Measurements from ENCODE around the gene ZFYVE19. TPM values are rescaled to one million over a fixed set of nuclear protein-coding genes. Genes with fewer than 3 reads are reported as not detected.

Gene ZFYVE19
- total RNA-seq, 4 donors from 2014 or later: 13.3 to 25.5 (median 19.7) TPM

DNA sequence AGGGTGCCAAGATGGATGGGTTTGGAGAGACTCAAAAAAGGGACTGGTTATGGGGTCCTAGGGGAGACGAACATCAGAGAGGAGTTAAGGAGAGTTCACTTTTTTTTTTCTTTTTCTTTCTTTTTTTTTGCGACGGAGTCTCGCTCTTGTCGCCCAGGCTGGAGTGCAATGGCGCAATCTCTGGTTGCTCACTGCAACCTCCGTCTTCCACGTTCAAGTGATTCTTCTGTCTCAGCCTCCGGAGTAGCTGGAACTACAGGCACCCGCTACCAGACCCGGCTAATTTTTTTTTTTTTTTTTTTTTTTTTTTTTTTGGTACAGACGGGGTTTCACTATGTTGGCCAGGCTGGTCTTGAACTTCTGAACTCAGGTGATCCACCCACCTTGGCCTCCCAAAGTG lies 38.1 kb downstream of the ZFYVE19 start:
- peak overlapping the region in 1 of 2 donors; percentile 53 for H3K4me3 ChIP-seq
- no peaks in the 10 kb centered on the region for H3K36me3 ChIP-seq
- TF ChIP-seq POLR2A (IDR thresholded peaks at IDR 0.05) (no peak), EP300 (IDR thresholded peaks at IDR 0.05) (no peak), POLR2AphosphoS5 (IDR thresholded peaks at IDR 0.05) (no peak)
- TF ChIP-seq, protein P1, sequence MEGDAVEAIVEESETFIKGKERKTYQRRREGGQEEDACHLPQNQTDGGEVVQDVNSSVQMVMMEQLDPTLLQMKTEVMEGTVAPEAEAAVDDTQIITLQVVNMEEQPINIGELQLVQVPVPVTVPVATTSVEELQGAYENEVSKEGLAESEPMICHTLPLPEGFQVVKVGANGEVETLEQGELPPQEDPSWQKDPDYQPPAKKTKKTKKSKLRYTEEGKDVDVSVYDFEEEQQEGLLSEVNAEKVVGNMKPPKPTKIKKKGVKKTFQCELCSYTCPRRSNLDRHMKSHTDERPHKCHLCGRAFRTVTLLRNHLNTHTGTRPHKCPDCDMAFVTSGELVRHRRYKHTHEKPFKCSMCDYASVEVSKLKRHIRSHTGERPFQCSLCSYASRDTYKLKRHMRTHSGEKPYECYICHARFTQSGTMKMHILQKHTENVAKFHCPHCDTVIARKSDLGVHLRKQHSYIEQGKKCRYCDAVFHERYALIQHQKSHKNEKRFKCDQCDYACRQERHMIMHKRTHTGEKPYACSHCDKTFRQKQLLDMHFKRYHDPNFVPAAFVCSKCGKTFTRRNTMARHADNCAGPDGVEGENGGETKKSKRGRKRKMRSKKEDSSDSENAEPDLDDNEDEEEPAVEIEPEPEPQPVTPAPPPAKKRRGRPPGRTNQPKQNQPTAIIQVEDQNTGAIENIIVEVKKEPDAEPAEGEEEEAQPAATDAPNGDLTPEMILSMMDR (IDR thresholded peaks at IDR 0.05): no peak
- H3K9me3 ChIP-seq: no peaks in the 10 kb centered on the region
- WGBS, 2 donors (ENCODE audit: low coverage in 1 of 2): 44 to 49% methylated on average over 5 to 11 of the region's 12 CpGs
- H3K4me1 ChIP-seq: peaks cover 4 to 20% (median 11%) of the 10 kb centered on the region in 3 donors
- no peak for ATAC-seq
- H3K27me3 ChIP-seq: peaks cover 58% of the 10 kb centered on the region
- no peak overlapping the region for H3K27ac ChIP-seq

DNA sequence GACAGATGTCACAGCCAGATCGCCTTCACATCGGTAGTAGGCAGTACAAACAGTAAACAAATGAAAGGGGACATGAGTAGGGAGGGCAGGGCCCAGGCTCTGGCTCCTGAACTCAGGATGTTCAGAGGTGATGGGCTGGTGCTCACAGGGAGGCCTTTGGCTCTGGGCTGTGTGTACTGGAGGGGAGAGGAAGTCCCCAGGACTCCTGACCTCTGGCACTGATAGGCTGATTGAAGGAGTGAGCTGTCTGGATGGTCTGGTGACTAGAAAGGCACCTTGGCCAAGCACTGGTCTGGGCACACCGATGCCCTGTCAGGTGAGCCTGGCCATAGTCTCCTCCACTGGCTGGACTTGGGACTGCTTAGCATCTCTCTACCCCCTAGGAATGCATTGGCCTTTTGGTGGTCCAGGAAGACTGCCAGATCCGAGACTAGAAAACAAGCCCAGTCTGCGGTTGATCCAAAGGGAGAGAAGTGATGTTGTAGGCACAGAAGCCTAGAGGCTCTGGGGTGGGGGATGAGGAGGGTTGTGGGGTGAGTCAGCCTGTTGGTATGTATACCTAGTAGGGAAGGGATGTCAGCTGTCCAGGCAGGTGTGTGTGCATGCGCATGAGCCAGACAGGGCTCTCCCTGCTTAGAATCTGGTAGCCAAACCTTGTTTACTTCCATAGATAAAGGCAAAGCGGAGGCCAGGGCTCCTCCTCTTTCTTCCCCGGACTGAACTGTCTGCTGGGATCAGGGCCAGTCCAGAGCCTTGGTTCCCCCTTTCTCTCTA lies 38.8 kb downstream of the ZFYVE19 start:
- 67 to 93% methylated on average over 3 of the region's 8 CpGs for WGBS, 2 donors (ENCODE audit: low coverage in 1 of 2)
- TF ChIP-seq POLR2AphosphoS5 (IDR thresholded peaks at IDR 0.05): no peak
- no peak for TF ChIP-seq EP300 (IDR thresholded peaks at IDR 0.05)
- no peak for TF ChIP-seq POLR2A (IDR thresholded peaks at IDR 0.05)
- TF ChIP-seq, protein P1 (IDR thresholded peaks at IDR 0.05): no peak
- Histone ChIP-seq H3K4me1 (peaks cover 4 to 20% (median 11%) of the 10 kb centered on the region in 3 donors), H3K27me3 (peaks cover 58% of the 10 kb centered on the region), H3K4me3 (no peak overlapping the region), H3K9me3 (no peaks in the 10 kb centered on the region), H3K27ac (no peak overlapping the region), H3K36me3 (no peaks in the 10 kb centered on the region)
- ATAC-seq: no peak

DNA sequence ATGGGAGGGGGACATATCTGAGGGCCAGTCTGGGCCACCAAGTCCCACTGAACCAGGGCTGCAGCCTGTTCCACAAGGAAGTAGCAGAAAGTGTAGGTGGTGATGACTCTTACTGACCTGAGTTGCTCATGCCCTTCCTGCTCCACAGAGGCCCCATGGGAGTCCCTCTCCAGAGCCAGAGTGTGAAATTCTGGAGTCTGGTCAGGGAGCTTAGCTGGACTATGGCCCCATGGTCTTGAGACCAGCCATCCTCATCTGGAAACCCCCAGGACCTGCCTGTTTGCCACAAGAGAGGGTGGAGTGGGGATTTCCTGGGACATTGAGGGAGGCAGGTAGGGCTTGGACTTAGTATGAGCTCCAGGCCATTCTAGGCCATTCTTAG lies 39.9 kb downstream of the ZFYVE19 start:
- Histone ChIP-seq H3K27ac (no peak overlapping the region), H3K4me3 (no peak overlapping the region), H3K9me3 (no peaks in the 10 kb centered on the region), H3K4me1 (peaks cover 4 to 20% (median 11%) of the 10 kb centered on the region in 3 donors), H3K36me3 (no peaks in the 10 kb centered on the region), H3K27me3 (peaks cover 57% of the 10 kb centered on the region)
- no peak for ATAC-seq
- TF ChIP-seq POLR2AphosphoS5 (IDR thresholded peaks at IDR 0.05) (no peak), POLR2A (IDR thresholded peaks at IDR 0.05) (no peak), EP300 (IDR thresholded peaks at IDR 0.05) (no peak)
- TF ChIP-seq, protein P1 (IDR thresholded peaks at IDR 0.05): no peak

DNA sequence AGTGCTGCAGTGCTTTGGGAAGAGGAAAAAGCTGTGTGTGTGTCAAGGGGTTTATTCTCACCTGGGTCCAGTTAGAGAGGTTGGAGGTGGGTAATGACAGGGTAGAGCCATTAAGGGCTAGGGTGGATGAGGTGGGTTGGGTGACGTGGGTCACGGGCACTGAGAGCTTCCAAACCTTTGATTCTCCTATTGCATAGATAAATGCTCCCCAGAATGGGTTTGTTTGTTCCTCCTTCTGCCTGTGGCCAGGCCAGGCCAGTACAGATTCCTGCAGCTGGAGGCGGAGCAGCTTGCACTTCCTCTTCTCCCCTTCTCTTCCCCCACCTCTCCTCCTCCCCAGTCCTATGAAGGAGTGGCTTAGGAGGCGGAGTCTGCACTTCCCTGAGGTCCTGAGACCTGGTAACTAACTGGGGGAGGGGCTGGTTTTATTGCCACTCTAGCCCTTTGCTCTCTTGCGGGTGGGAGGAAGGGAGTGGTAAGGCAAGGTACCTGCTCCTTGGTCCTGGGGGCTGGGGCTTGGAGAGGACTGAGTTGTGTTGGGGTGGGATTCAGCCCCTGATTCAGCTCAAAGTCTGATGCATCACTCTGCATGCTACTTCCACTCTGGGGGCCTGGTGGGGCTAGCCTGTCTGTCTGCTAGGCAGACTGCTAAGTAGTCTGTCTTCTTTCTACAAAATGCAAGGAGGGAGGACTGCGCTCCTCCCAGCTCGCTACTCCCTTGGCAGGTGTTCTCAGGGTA lies 40.5 kb downstream of the ZFYVE19 start:
- no peak overlapping the region for H3K27ac ChIP-seq

More for the DNA sequence above, 40.5 kb downstream of the ZFYVE19 start:
- H3K36me3 ChIP-seq: no peaks in the 10 kb centered on the region
- ATAC-seq: peak; percentile 33
- TF ChIP-seq POLR2AphosphoS5 (IDR thresholded peaks at IDR 0.05) (no peak), EP300 (IDR thresholded peaks at IDR 0.05) (no peak), POLR2A (IDR thresholded peaks at IDR 0.05) (no peak)
- TF ChIP-seq, protein P1 (IDR thresholded peaks at IDR 0.05): no peak
- H3K4me3 ChIP-seq: no peak overlapping the region
- H3K4me1 ChIP-seq: peaks cover 4 to 20% (median 11%) of the 10 kb centered on the region in 3 donors
- whole genome bisulfite sequencing, 2 donors (ENCODE audit: low coverage in 1 of 2): 50 to 90% methylated on average over 1 to 4 of the region's 7 CpGs
- peaks cover 51% of the 10 kb centered on the region for H3K27me3 ChIP-seq
- no peaks in the 10 kb centered on the region for H3K9me3 ChIP-seq
